ENCODE results near the gene S100A5. TPM values are rescaled to one million over a fixed set of nuclear protein-coding genes. Genes with fewer than 3 reads are reported as not detected.
"Not testable (repeated sequence)": the region's sequence is repeated elsewhere in the genome, so short reads cannot be mapped to it uniquely, and the experiment has no call there.

S100A5 gene
- total RNA-seq, result not detected

- Histone ChIP-seq H3K27ac (peak within 1 kb of the TSS in 3 of 4 donors; percentile 33 to 52 (median 45)), H3K4me1 (peaks cover 16 to 29% of the 10 kb centered on the region in 2 donors), H3K4me3 (no peak within 1 kb of the TSS), H3K9me3 (no peaks in the 10 kb centered on the region), H3K27me3 (no peaks in the 10 kb centered on the region), H3K36me3 (no peaks in the 10 kb centered on the region)
- intact Hi-C loops (cut with DNase I; ENCODE audit: low total_unique reads) (no loop called here), in situ Hi-C loops (cut with MboI; ENCODE audit: low sequenced_read_pairs in 4 of 4) (loop anchor here in 1 of 4 donors (25.0 kb wide), 1 partner anchor 447 kb away; the partner anchor contains the start of genes JTB, RAB13 and RPS27)
- ATAC-seq, result no peak
- TF ChIP-seq CTCF (IDR thresholded peaks at IDR 0.05 in 4 of 5, conservative IDR thresholded peaks at IDR 0.05 in 1 of 5) (no peak), POLR2A (IDR thresholded peaks at IDR 0.05) (no peak)
- DNase-seq, result no peak
Measured at GRCh38 chr1:153540394-153541361, at the start of gene S100A5. TSS of gene S100A5 (minus strand) at chr1:153540934. CDS start at chr1:153540191, 743 bp downstream.

GRCh38 chr1:153588482-153588881, 47.7 kb upstream of the S100A5 start:
- ATAC-seq (no peak), DNase-seq (no peak)
- Histone ChIP-seq H3K4me3 (no peak overlapping the region), H3K27me3 (no peaks in the 10 kb centered on the region), H3K27ac (no peak overlapping the region), H3K4me1 (no peaks in the 10 kb centered on the region), H3K36me3 (no peaks in the 10 kb centered on the region), H3K9me3 (no peaks in the 10 kb centered on the region)
- no peak for TF ChIP-seq POLR2A (IDR thresholded peaks at IDR 0.05)
- no peak for TF ChIP-seq CTCF (IDR thresholded peaks at IDR 0.05 in 4 of 5, conservative IDR thresholded peaks at IDR 0.05 in 1 of 5)
- intact Hi-C loops (cut with DNase I; ENCODE audit: low total_unique reads), result no loop called here
- in situ Hi-C loops (cut with MboI; ENCODE audit: low sequenced_read_pairs in 4 of 4), result loop anchor here in 1 of 4 donors (25.0 kb wide), 1 partner anchor 149 kb away; the partner anchor contains the start of gene INTS3

GRCh38 chr1:153588033-153588432, 47.3 kb upstream of the S100A5 start:
- intact Hi-C loops (cut with DNase I; ENCODE audit: low total_unique reads); H3K27ac ChIP-seq; ATAC-seq; H3K36me3 ChIP-seq; H3K9me3 ChIP-seq; H3K4me1 ChIP-seq; H3K27me3 ChIP-seq; H3K4me3 ChIP-seq; DNase-seq: not testable (repeated sequence)
- in situ Hi-C loops (cut with MboI; ENCODE audit: low sequenced_read_pairs in 4 of 4), result loop anchor here in 1 of 4 donors (25.0 kb wide), 1 partner anchor 149 kb away; the partner anchor contains the start of gene INTS3

GRCh38 chr1:153587314-153587713, 46.6 kb upstream of the S100A5 start:
- no peaks in the 10 kb centered on the region for H3K36me3 ChIP-seq
- in situ Hi-C loops (cut with MboI; ENCODE audit: low sequenced_read_pairs in 4 of 4), result loop anchor here in 1 of 4 donors (25.0 kb wide), 1 partner anchor 150 kb away; the partner anchor contains the start of gene INTS3
- DNase-seq, result no peak
- no peaks in the 10 kb centered on the region for H3K4me1 ChIP-seq
- H3K27me3 ChIP-seq, result no peaks in the 10 kb centered on the region
- no peak overlapping the region for H3K4me3 ChIP-seq
- no peaks in the 10 kb centered on the region for H3K9me3 ChIP-seq
- no peak overlapping the region for H3K27ac ChIP-seq
- no peak for ATAC-seq
- TF ChIP-seq CTCF (IDR thresholded peaks at IDR 0.05 in 4 of 5, conservative IDR thresholded peaks at IDR 0.05 in 1 of 5) (no peak), POLR2A (IDR thresholded peaks at IDR 0.05) (no peak)
- intact Hi-C loops (cut with DNase I; ENCODE audit: low total_unique reads), result no loop called here

DNA sequence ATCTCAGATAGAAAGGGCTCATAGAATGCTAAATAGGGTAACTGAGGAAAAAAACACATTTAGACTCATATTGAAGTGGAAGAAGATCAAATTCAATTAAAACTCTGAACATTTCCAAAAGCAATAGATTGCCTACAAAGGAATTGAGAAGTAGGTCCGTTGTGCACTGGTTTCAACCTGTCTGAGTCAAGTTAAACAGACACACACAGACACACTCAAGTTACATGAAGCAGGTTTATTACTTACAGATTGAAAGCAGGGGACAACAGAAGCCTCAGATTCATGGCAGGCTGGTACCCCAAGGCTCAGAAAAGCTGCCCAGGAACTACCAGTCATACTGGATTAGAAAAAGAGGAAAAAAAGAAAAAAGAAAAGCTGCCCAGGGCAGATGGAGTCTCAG, 45.6 kb upstream of the S100A5 start:
- Histone ChIP-seq H3K9me3 (no peaks in the 10 kb centered on the region), H3K27me3 (no peaks in the 10 kb centered on the region), H3K36me3 (no peaks in the 10 kb centered on the region), H3K4me1 (no peaks in the 10 kb centered on the region), H3K4me3 (no peak overlapping the region), H3K27ac (no peak overlapping the region)
- ATAC-seq (no peak), DNase-seq (no peak)
- in situ Hi-C loops (cut with MboI; ENCODE audit: low sequenced_read_pairs in 4 of 4) (loop anchor here in 1 of 4 donors (25.0 kb wide), 1 partner anchor 151 kb away; the partner anchor contains the start of gene INTS3), intact Hi-C loops (cut with DNase I; ENCODE audit: low total_unique reads) (no loop called here)
- TF ChIP-seq POLR2A (IDR thresholded peaks at IDR 0.05), result no peak
- no peak for TF ChIP-seq CTCF (IDR thresholded peaks at IDR 0.05 in 4 of 5, conservative IDR thresholded peaks at IDR 0.05 in 1 of 5)

All from gastrocnemius medialis (tissue), 4 donors.